DND-41 (cell line): ENCODE measurements around the gene HIVEP1.

Experiments
- ATAC-seq: fragments of 200-7000 bp; cut with Tn5 transposase; 3 replicates; pipeline ENCODE4 v1.9.1; 2021; ENCODE audit warnings: low read depth; ENCODE audit not compliant: insufficient read depth
- DNase-seq: peaks from one replicate; pipeline ENCODE4 v3.0.0-alpha.2; 2020
- H2AFZ ChIP-seq: 2 replicates; pipeline ENCODE4 v1.6.0; 2012; ENCODE audit warnings: low read depth, low read length
- H3K27ac ChIP-seq: 2 replicates; pipeline ENCODE4 v1.5.1; 2012; ENCODE audit warnings: low read length, inconsistent platforms
- H3K27me3 ChIP-seq: fragments of 200-600 bp; sonication (generic); 2 replicates; pipeline ENCODE4 v1.6.0; 2012; ENCODE audit warnings: low read length, mild to moderate bottlenecking, inconsistent platforms; ENCODE audit not compliant: insufficient read depth, poor library complexity
- H3K36me3 ChIP-seq: 2 replicates; pipeline ENCODE4 v1.5.1; 2012; ENCODE audit warnings: low read length, inconsistent platforms; ENCODE audit not compliant: insufficient read depth
- H3K4me1 ChIP-seq: 2 replicates; pipeline ENCODE4 v1.5.1; 2012; ENCODE audit warnings: mild to moderate bottlenecking, low read length; ENCODE audit not compliant: insufficient read depth
- H3K4me2 ChIP-seq: 2 replicates; pipeline ENCODE4 v1.6.0; 2012; ENCODE audit warnings: mild to moderate bottlenecking, moderate library complexity, low read length, inconsistent platforms; ENCODE audit not compliant: insufficient read depth
- H3K4me3 ChIP-seq, 2 experiments: fragments of 200-600 bp in 1 of 2; shearing (Covaris generic) in 1 of 2; 2 replicates each; pipeline ENCODE4 v1.5.1; 2012 to 2016; ENCODE audit warnings: inconsistent platforms in 2 of 2, low read length in 2 of 2, mild to moderate bottlenecking in 2 of 2, low read depth in 1 of 2, moderate library complexity in 1 of 2
- H3K79me2 ChIP-seq: 2 replicates; pipeline ENCODE4 v1.6.0; 2012; ENCODE audit warnings: low read length, inconsistent platforms; ENCODE audit not compliant: insufficient read depth
- H3K9ac ChIP-seq: 2 replicates; pipeline ENCODE4 v1.6.0; 2012; ENCODE audit warnings: low read depth, mild to moderate bottlenecking, inconsistent platforms, low read length, moderate library complexity
- H3K9me3 ChIP-seq: 2 replicates; pipeline ENCODE4 v1.5.1; 2012; ENCODE audit warnings: low read length, moderate library complexity, mild to moderate bottlenecking, inconsistent platforms; ENCODE audit not compliant: insufficient read depth, severe bottlenecking
- H4K20me1 ChIP-seq: 2 replicates; pipeline ENCODE4 v1.6.0; 2012; ENCODE audit warnings: low read length; ENCODE audit not compliant: insufficient read depth
- CTCF ChIP-seq: IDR thresholded peaks from 2 replicates; pipeline ENCODE4 v1.5.1; 2012; ENCODE audit warnings: borderline replicate concordance, low read length, moderate library complexity, mild to moderate bottlenecking; ENCODE audit not compliant: poor library complexity, severe bottlenecking; ENCODE audit errors: extremely low read depth
- EZH2 ChIP-seq: IDR thresholded peaks from 3 replicates; pipeline ENCODE4 v1.6.1; 2012; ENCODE audit warnings: borderline replicate concordance, low read depth, mild to moderate bottlenecking, moderate library complexity, low read length, inconsistent platforms; ENCODE audit not compliant: severe bottlenecking

Gene HIVEP1

GRCh38 chr6:12028213-12028612 is 16.1 kb downstream of the HIVEP1 start:
- no peaks in the 10 kb centered on the region for H3K27me3 ChIP-seq
- H3K4me2 ChIP-seq = no peak overlapping the region
- H3K9ac ChIP-seq = no peak overlapping the region
- H3K36me3 ChIP-seq = no peaks in the 10 kb centered on the region
- H3K79me2 ChIP-seq = no peaks in the 10 kb centered on the region
- no peak for DNase-seq
- ATAC-seq = no peak
- H3K4me1 ChIP-seq = no peaks in the 10 kb centered on the region
- no peak overlapping the region for H2AFZ ChIP-seq
- H3K4me3 ChIP-seq = no peak overlapping the region
- H3K27ac ChIP-seq = no peak overlapping the region
- TF ChIP-seq CTCF (no peak), EZH2 (no peak)
- H3K9me3 ChIP-seq = peaks cover 2% of the 10 kb centered on the region
- H4K20me1 ChIP-seq = no peaks in the 10 kb centered on the region

DNA sequence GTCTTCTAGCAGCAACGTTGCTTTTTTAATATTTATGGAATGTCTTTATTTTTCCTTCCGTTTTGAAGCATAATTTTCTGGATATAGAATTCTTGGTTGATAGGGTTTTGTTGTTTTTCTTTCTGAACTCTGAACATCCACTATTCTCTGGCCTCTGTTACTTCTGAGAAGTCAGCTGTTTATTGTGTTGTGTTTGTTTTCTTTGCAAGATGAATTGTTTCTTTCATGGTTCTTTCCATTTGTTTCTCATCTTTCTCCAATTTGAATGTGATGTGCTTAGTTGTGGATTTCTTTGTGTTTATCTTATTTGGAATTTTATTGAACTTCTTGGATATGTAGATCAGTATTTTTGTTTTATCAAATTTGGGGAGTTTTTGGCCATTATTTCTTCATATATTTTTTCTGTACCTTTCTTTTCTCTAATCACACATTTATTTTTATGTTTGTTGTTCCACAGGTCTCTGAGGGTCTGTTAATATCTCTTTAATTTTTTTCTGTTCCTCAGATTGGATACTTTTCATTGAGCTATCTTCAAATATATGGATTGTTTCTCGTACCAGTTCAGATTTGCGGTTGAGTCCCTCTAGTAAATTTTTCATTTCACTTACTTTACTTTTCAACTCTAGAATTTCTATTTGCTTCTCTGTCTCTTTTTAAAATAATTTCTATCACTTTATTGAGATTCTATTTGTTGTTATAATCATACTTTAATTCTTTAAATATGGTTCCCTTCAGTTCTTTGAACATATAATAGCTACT is 18.0 kb downstream of the HIVEP1 start:
- Histone ChIP-seq H3K9me3 (peaks cover 2% of the 10 kb centered on the region), H3K4me2 (no peak overlapping the region), H3K79me2 (no peaks in the 10 kb centered on the region), H3K4me3 (no peak overlapping the region), H3K27me3 (no peaks in the 10 kb centered on the region), H4K20me1 (peaks cover 3% of the 10 kb centered on the region; the same call in 1 of the 2 replicates), H3K9ac (no peak overlapping the region), H3K36me3 (no peaks in the 10 kb centered on the region), H3K27ac (no peak overlapping the region), H2AFZ (no peak overlapping the region), H3K4me1 (no peaks in the 10 kb centered on the region)
- no peak for DNase-seq
- TF ChIP-seq CTCF (no peak), EZH2 (no peak)
- ATAC-seq = no peak

DNA sequence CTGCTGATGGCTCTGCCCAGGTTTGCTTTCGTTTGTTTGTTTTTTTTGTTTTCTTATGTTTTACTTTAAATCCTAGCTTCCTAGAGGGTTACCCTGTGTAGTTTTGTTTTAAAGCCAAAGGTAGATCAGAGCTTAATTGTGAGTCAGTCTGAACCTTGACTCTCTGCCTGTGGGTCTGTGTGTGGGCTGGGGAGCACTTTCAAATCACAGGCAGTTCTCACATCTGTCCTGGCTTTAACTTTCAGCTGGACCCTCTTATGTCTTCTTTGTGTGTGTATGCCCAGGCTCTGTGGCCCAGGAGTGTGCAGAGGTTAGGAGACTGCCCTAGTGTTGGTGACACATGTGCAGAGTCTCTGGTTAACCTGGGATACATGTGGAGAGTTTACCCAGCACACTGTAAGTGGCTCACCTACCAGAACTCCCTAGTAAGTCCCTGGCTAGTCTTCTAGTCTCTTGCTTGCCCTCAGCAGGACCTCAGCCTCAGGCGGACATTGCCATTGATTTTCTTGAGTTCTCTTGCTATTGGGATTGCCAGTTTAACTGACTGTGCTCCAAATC is 19.0 kb downstream of the HIVEP1 start:
- no peak overlapping the region for H3K4me3 ChIP-seq
- no peaks in the 10 kb centered on the region for H3K36me3 ChIP-seq
- TF ChIP-seq EZH2 = no peak
- no peak for TF ChIP-seq CTCF
- H3K27me3 ChIP-seq = no peaks in the 10 kb centered on the region
- H3K9me3 ChIP-seq = peaks cover 2% of the 10 kb centered on the region
- H3K4me2 ChIP-seq = no peak overlapping the region
- H2AFZ ChIP-seq = no peak overlapping the region
- no peaks in the 10 kb centered on the region for H3K4me1 ChIP-seq
- H3K27ac ChIP-seq = no peak overlapping the region
- ATAC-seq (no peak), DNase-seq (no peak)
- no peak overlapping the region for H3K9ac ChIP-seq
- H3K79me2 ChIP-seq = no peaks in the 10 kb centered on the region
- peaks cover 3% of the 10 kb centered on the region; the same call in 1 of the 2 replicates for H4K20me1 ChIP-seq
